H1 (cell line): ENCODE results near the gene PEX1.
"Not testable (repeated sequence)": the region's sequence is repeated elsewhere in the genome, so short reads cannot be mapped to it uniquely, and the experiment has no call there.

Experiments used
- EGR1 ChIP-seq: IDR thresholded peaks from 2 replicates; pipeline ENCODE4 v1.6.1; 2011; ENCODE audit warnings: low read depth, low read length, borderline replicate concordance
- KDM1A ChIP-seq: fragments of 200-600, 300-600 bp; sonication (generic); IDR thresholded peaks from 2 replicates; pipeline ENCODE4 v1.7.1; 2016; ENCODE audit warnings: mild to moderate bottlenecking, low read length, borderline replicate concordance
- TF ChIP-seq, protein P1 (sequence below), 3 experiments: IDR thresholded peaks; 1 replicate in 2 of 3; 2 replicates in 1 of 3; pipeline versions ENCODE4 v1.5.1 to v1.6.1; 2011; ENCODE audit warnings: low read length in 3 of 3, mild to moderate bottlenecking in 3 of 3, inconsistent platforms in 2 of 3, low read depth in 1 of 3, moderate library complexity in 1 of 3; ENCODE audit not compliant: insufficient read depth in 1 of 3; ENCODE audit errors: control extremely low read depth in 1 of 3

DNA sequence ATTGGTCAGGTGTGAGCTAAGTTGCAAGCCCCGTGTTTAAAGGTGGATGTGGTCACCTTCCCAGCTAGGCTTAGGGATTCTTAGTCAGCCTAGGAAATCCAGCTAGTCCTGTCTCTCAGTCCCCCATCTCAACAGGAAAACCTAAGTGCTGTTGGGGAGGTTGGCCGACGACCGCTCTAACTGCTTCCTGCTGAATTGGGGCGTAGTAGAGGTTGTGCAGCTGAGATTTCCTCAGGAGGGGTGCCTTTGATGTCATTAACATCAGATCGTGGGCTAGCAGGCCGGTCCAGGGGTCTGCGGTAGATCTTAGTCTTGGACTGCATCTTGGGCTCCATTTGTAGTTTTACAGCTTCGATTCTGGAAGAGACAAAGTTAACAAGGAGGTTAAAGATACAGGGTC is 59.7 kb downstream of the PEX1 start:
- TF ChIP-seq, protein P1, sequence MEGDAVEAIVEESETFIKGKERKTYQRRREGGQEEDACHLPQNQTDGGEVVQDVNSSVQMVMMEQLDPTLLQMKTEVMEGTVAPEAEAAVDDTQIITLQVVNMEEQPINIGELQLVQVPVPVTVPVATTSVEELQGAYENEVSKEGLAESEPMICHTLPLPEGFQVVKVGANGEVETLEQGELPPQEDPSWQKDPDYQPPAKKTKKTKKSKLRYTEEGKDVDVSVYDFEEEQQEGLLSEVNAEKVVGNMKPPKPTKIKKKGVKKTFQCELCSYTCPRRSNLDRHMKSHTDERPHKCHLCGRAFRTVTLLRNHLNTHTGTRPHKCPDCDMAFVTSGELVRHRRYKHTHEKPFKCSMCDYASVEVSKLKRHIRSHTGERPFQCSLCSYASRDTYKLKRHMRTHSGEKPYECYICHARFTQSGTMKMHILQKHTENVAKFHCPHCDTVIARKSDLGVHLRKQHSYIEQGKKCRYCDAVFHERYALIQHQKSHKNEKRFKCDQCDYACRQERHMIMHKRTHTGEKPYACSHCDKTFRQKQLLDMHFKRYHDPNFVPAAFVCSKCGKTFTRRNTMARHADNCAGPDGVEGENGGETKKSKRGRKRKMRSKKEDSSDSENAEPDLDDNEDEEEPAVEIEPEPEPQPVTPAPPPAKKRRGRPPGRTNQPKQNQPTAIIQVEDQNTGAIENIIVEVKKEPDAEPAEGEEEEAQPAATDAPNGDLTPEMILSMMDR (IDR thresholded peaks at IDR 0.05; ENCODE audit: control extremely low read depth in 1 of 3, insufficient read depth in 1 of 3, low read depth in 1 of 3, low read length in 3 of 3), result not testable (repeated sequence)
- TF ChIP-seq KDM1A, EGR1: not testable (repeated sequence)
